GM23338 (cell line): ENCODE measurements around the gene PCSK4. TPM values are rescaled to one million over a fixed set of nuclear protein-coding genes. Genes with fewer than 3 reads are reported as not detected.

Experiments used
- ATAC-seq: fragments of 200-7000 bp; cut with Tn5 transposase; 3 replicates; pipeline ENCODE4 v1.9.1; 2020
- DNase-seq: peaks from one replicate; pipeline ENCODE4 v3.0.0-alpha.2; 2015; ENCODE audit warnings: low spot score
- H2AFZ ChIP-seq: fragments of 200-600 bp; sonication (generic); 2 replicates; pipeline ENCODE4 v1.8.0; 2016; ENCODE audit warnings: antibody characterized with exemption, mild to moderate bottlenecking, moderate library complexity
- H3F3A ChIP-seq: fragments of 200-600 bp; sonication (generic); replicated peaks from 2 replicates; pipeline ENCODE4 v1.8.0; 2017; ENCODE audit warnings: antibody characterized with exemption, mixed run types, low read depth
- H3K27ac ChIP-seq: fragments of 200-600 bp; sonication (generic); 2 replicates; pipeline ENCODE4 v1.6.1; 2016; ENCODE audit warnings: low read depth
- H3K27me3 ChIP-seq: fragments of 200-600 bp; sonication (generic); 2 replicates; pipeline ENCODE4 v1.8.0; 2016; ENCODE audit warnings: mild to moderate bottlenecking, mixed run types, moderate library complexity; ENCODE audit not compliant: insufficient read depth
- H3K36me3 ChIP-seq: fragments of 200-600 bp; sonication (generic); 2 replicates; pipeline ENCODE4 v1.8.0; 2016; ENCODE audit warnings: mild to moderate bottlenecking; ENCODE audit not compliant: insufficient read depth
- H3K4me1 ChIP-seq: fragments of 200-600 bp; sonication (generic); 2 replicates; pipeline ENCODE4 v1.8.0; 2016; ENCODE audit warnings: mild to moderate bottlenecking, moderate library complexity; ENCODE audit not compliant: insufficient read depth
- H3K4me2 ChIP-seq: fragments of 200-600 bp; sonication (generic); 2 replicates; pipeline ENCODE4 v1.7.1; 2017; ENCODE audit warnings: mixed run types
- H3K4me3 ChIP-seq: fragments of 200-600 bp; sonication (generic); 2 replicates; pipeline ENCODE4 v1.6.1; 2016; ENCODE audit warnings: mixed run types
- H3K79me2 ChIP-seq: fragments of 200-600 bp; sonication (generic); replicated peaks from 2 replicates; pipeline ENCODE4 v1.8.0; 2017; ENCODE audit warnings: mild to moderate bottlenecking; ENCODE audit not compliant: insufficient read depth
- H3K9me2 ChIP-seq: fragments of 200-600 bp; sonication (generic); 2 replicates; pipeline ENCODE4 v1.8.0; 2017; ENCODE audit not compliant: insufficient read depth
- H4K20me1 ChIP-seq: fragments of 200-600 bp; sonication (generic); replicated peaks from 2 replicates; pipeline ENCODE4 v1.8.0; 2017; ENCODE audit warnings: mild to moderate bottlenecking; ENCODE audit not compliant: insufficient read depth
- H3K27ac Mint-ChIP-seq: 2 replicates; pipeline ENCODE4 v1.8.0; 2020; ENCODE audit warnings: inconsistent platforms, mild to moderate bottlenecking, moderate library complexity, mixed read lengths
- H3K27me3 Mint-ChIP-seq: 3 replicates; pipeline ENCODE4 v1.8.0; 2022; ENCODE audit warnings: low read depth, mild to moderate bottlenecking, moderate library complexity, mixed read lengths, inconsistent platforms; ENCODE audit not compliant: insufficient read depth, poor library complexity
- H3K36me3 Mint-ChIP-seq: 3 replicates; pipeline ENCODE4 v1.8.0; 2021; ENCODE audit warnings: low read depth, mild to moderate bottlenecking, inconsistent platforms, moderate library complexity, mixed read lengths
- H3K4me1 Mint-ChIP-seq: 3 replicates; pipeline ENCODE4 v1.8.0; 2020; ENCODE audit warnings: mild to moderate bottlenecking, inconsistent platforms, mixed read lengths
- H3K4me3 Mint-ChIP-seq: 3 replicates; pipeline ENCODE4 v1.8.0; 2021; ENCODE audit warnings: moderate library complexity, mild to moderate bottlenecking, inconsistent platforms, mixed read lengths
- H3K9me3 Mint-ChIP-seq: 3 replicates; pipeline ENCODE4 v1.8.0; 2020; ENCODE audit warnings: moderate library complexity, mild to moderate bottlenecking, inconsistent platforms, mixed read lengths
- CTCF ChIP-seq, 2 experiments: fragments of 200-600 bp in 1 of 2; sonication (generic) in 1 of 2; conservative IDR thresholded peaks; 2 replicates each; pipeline versions ENCODE4 v1.5.1 to v1.6.1; 2016 to 2017; ENCODE audit warnings: antibody characterized with exemption in 2 of 2, low read depth in 2 of 2, mild to moderate bottlenecking in 2 of 2, moderate library complexity in 1 of 2
- NANOG ChIP-seq: IDR thresholded peaks from 2 replicates; pipeline ENCODE4 v1.6.1; 2016; ENCODE audit warnings: antibody characterized with exemption, borderline replicate concordance
- POLR2AphosphoS5 ChIP-seq: IDR thresholded peaks from 2 replicates; pipeline ENCODE4 v1.6.1; 2016; ENCODE audit warnings: antibody characterized with exemption, low read depth
- REST ChIP-seq: IDR thresholded peaks from one replicate; pipeline ENCODE4 v1.6.1; 2018; ENCODE audit warnings: antibody characterized with exemption; ENCODE audit not compliant: unreplicated experiment
- STAT1 ChIP-seq: IDR thresholded peaks from one replicate; pipeline ENCODE4 v1.6.1; 2016; ENCODE audit warnings: antibody characterized with exemption; ENCODE audit not compliant: unreplicated experiment
- ZNF114 ChIP-seq: fragments of 250-450 bp; sonication (Bioruptor Pico); IDR thresholded peaks from 2 replicates; pipeline ENCODE4 v1.5.0; 2020; ENCODE audit warnings: mild to moderate bottlenecking, moderate library complexity
- ZNF331 ChIP-seq: fragments of 250-450 bp; sonication (Bioruptor Pico); IDR thresholded peaks from 2 replicates; pipeline ENCODE4 v1.5.0; 2020; ENCODE audit warnings: low read depth, mild to moderate bottlenecking, moderate library complexity
- ZNF462 ChIP-seq: fragments of 250-450 bp; sonication (Bioruptor Pico); IDR thresholded peaks from 2 replicates; pipeline ENCODE4 v1.5.0; 2020; ENCODE audit warnings: mild to moderate bottlenecking, moderate library complexity
- polyA plus RNA-seq: library from polyadenylated mRNA; unstranded; fragments of >200 nt; fragmentation: Nextera tagmentation; extraction: Ambion mirVana; gene quantifications from 2 replicates; pipeline ENCODE4 v1.2.1, GENCODE V29; 2016
- total RNA-seq: library from RNA; depleted of rRNA; stranded (reverse); fragments of >200 nt; shearing (Covaris generic); gene quantifications from 2 replicates; pipeline ENCODE4 v1.2.3, GENCODE V29; 2014

PCSK4 gene
- total and polyA plus RNA-seq, 2 experiments from 2014 or later = 3.8 to 15.1 TPM

- H3K4me3 Mint-ChIP-seq = no peak overlapping the region
- H3K27me3 Mint-ChIP-seq = peaks cover 37% of the 10 kb centered on the region
- peaks cover 30% of the 10 kb centered on the region for H4K20me1 ChIP-seq
- peak in 1 of 2 experiments; percentile 20; a peak in 1 of 4 replicates for TF ChIP-seq CTCF (conservative IDR thresholded peaks at IDR 0.05; ENCODE audit: low read depth in 2 of 2)
- TF ChIP-seq STAT1 = no peak
- TF ChIP-seq ZNF114 (CRISPR knock-in tag) = no peak
- TF ChIP-seq REST = no peak
- H3K9me3 Mint-ChIP-seq = 0 out of 3 replicates have a peak, but pooled peaks cover 3% of the 10 kb centered on the region
- H3K36me3 Mint-ChIP-seq = peaks cover 6% of the 10 kb centered on the region; the same call in 2 of the 3 replicates
- 0 out of 2 replicates have a peak, but pooled peaks cover 5% of the 10 kb centered on the region for H3K36me3 ChIP-seq
- H3K4me2 ChIP-seq = no peak overlapping the region
- no peak overlapping the region for H3K4me3 ChIP-seq
- peaks cover 10% of the 10 kb centered on the region; the same call in 2 of the 3 replicates for H3K4me1 Mint-ChIP-seq
- peaks cover 10% of the 10 kb centered on the region; the same call in 1 of the 2 replicates for H3K4me1 ChIP-seq
- H3K27me3 ChIP-seq = peaks cover 35% of the 10 kb centered on the region
- H3K79me2 ChIP-seq = peaks cover 19% of the 10 kb centered on the region
- H2AFZ ChIP-seq = no peak overlapping the region
- no peak overlapping the region for H3K27ac Mint-ChIP-seq
- H3K9me2 ChIP-seq = no peaks in the 10 kb centered on the region
- ATAC-seq (no peak), DNase-seq (no peak)
- peaks cover 25% of the 10 kb centered on the region for H3F3A ChIP-seq
- H3K27ac ChIP-seq = no peak overlapping the region
Observed at GRCh38 chr19:1474765-1475351, 15.3 kb downstream of the PCSK4 start.

- Mint-ChIP-seq H3K4me3 (no peak overlapping the region), H3K36me3 (peaks cover 6% of the 10 kb centered on the region; the same call in 2 of the 3 replicates), H3K4me1 (peaks cover 10% of the 10 kb centered on the region; the same call in 2 of the 3 replicates), H3K9me3 (0 out of 3 replicates have a peak, but pooled peaks cover 3% of the 10 kb centered on the region), H3K27ac (no peak overlapping the region), H3K27me3 (peaks cover 37% of the 10 kb centered on the region)
- no peak overlapping the region for H2AFZ ChIP-seq
- H4K20me1 ChIP-seq = peaks cover 30% of the 10 kb centered on the region
- no peak for ATAC-seq
- H3K4me1 ChIP-seq = peaks cover 10% of the 10 kb centered on the region; the same call in 1 of the 2 replicates
- H3K4me3 ChIP-seq = no peak overlapping the region
- no peak overlapping the region for H3K4me2 ChIP-seq
- H3K27ac ChIP-seq = no peak overlapping the region
- no peaks in the 10 kb centered on the region for H3K9me2 ChIP-seq
- 0 out of 2 replicates have a peak, but pooled peaks cover 5% of the 10 kb centered on the region for H3K36me3 ChIP-seq
- H3K27me3 ChIP-seq = peaks cover 40% of the 10 kb centered on the region
- peaks cover 23% of the 10 kb centered on the region for H3F3A ChIP-seq
- H3K79me2 ChIP-seq = peaks cover 19% of the 10 kb centered on the region
- DNase-seq = no peak
- TF ChIP-seq POLR2AphosphoS5 (no peak), NANOG (no peak), ZNF462 (no peak), ZNF331 (CRISPR knock-in tag) (no peak), ZNF114 (CRISPR knock-in tag) (no peak)
Observed at GRCh38 chr19:1474011-1474764, 16.0 kb downstream of the PCSK4 start.
